Tibial artery (tissue), 4 donors: ENCODE results near the gene PPP4R4.

Source experiments
- DNase-seq, 2 donors: peaks; one replicate each; pipeline ENCODE4 v3.0.0-alpha.2; 2019
- H3K27ac ChIP-seq, 2 donors: fragments of 200-600 bp; sonication (generic) in 1 of 2; 1 replicate in 1 of 2; 2 replicates in 1 of 2; pipeline ENCODE4 v1.5.1; 2018 to 2019; ENCODE audit warnings: mild to moderate bottlenecking in 1 of 2
- H3K27me3 ChIP-seq, 2 donors: fragments of 200-600 bp; sonication (generic) in 1 of 2; one replicate each; pipeline versions ENCODE4 v1.5.1 to v1.6.0; 2016 to 2019
- H3K36me3 ChIP-seq, 3 donors: fragments of 200-600 bp; sonication (generic) in 2 of 3; one replicate each; pipeline ENCODE4 v1.5.1; 2016 to 2019; ENCODE audit warnings: mild to moderate bottlenecking in 2 of 3
- H3K4me1 ChIP-seq, 4 donors: fragments of 200-600 bp; sonication (generic) in 2 of 4; 1 replicate in 3 of 4; 2 replicates in 1 of 4; pipeline ENCODE4 v1.5.1; 2016 to 2019
- H3K4me3 ChIP-seq, 2 donors: fragments of 200-600 bp; sonication (generic) in 1 of 2; 1 replicate in 1 of 2; 2 replicates in 1 of 2; pipeline ENCODE4 v1.5.1; 2018 to 2019; ENCODE audit warnings: mild to moderate bottlenecking in 2 of 2
- H3K9me3 ChIP-seq, 3 donors: fragments of 200-600 bp; sonication (generic) in 1 of 3; one replicate each; pipeline ENCODE4 v1.5.1; 2016 to 2019
- CTCF ChIP-seq, 2 experiments: fragments of 200-600 bp in 1 of 2; fragments of 450-650 bp in 1 of 2; IDR thresholded peaks; one replicate each; pipeline ENCODE4 v1.5.1; 2017 to 2019; ENCODE audit warnings: antibody characterized with exemption in 2 of 2, mild to moderate bottlenecking in 1 of 2, moderate library complexity in 1 of 2
- intact Hi-C: fragments of 100-400 bp; cut with DNase I; formaldehyde crosslinking; loops from one replicate; pipeline ENCODE4 v1.15.0; 2023; ENCODE audit warnings: low total_unique reads

PPP4R4 gene

GRCh38 chr14:94306047-94306978, 132.2 kb downstream of the PPP4R4 start:
- no peak for TF ChIP-seq CTCF (IDR thresholded peaks at IDR 0.05)
- Histone ChIP-seq H3K27ac (no peak overlapping the region), H3K27me3 (no peaks in the 10 kb centered on the region), H3K9me3 (no peaks in the 10 kb centered on the region), H3K4me3 (no peak overlapping the region), H3K4me1 (no peaks in the 10 kb centered on the region), H3K36me3 (no peaks in the 10 kb centered on the region)
- intact Hi-C loops = no loop called here
- no peak for DNase-seq

- intact Hi-C loops = no loop called here
- H3K36me3 ChIP-seq = no peaks in the 10 kb centered on the region
- TF ChIP-seq CTCF (IDR thresholded peaks at IDR 0.05) = no peak
- H3K9me3 ChIP-seq = no peaks in the 10 kb centered on the region
- H3K4me1 ChIP-seq = no peaks in the 10 kb centered on the region
- DNase-seq = no peak
- no peak overlapping the region for H3K4me3 ChIP-seq
- no peak overlapping the region for H3K27ac ChIP-seq
- no peaks in the 10 kb centered on the region for H3K27me3 ChIP-seq
Observed at GRCh38 chr14:94307410-94307992, 133.4 kb downstream of the PPP4R4 start.

GRCh38 chr14:94309721-94310120, 135.6 kb downstream of the PPP4R4 start:
- H3K27ac ChIP-seq = no peak overlapping the region
- no peaks in the 10 kb centered on the region for H3K27me3 ChIP-seq
- no peak for DNase-seq
- H3K9me3 ChIP-seq = no peaks in the 10 kb centered on the region
- intact Hi-C loops = no loop called here
- no peak for TF ChIP-seq CTCF (IDR thresholded peaks at IDR 0.05)
- no peaks in the 10 kb centered on the region for H3K36me3 ChIP-seq
- no peaks in the 10 kb centered on the region for H3K4me1 ChIP-seq
- no peak overlapping the region for H3K4me3 ChIP-seq

- Histone ChIP-seq H3K4me3 (no peak overlapping the region), H3K4me1 (no peaks in the 10 kb centered on the region), H3K27me3 (no peaks in the 10 kb centered on the region), H3K36me3 (no peaks in the 10 kb centered on the region), H3K27ac (no peak overlapping the region), H3K9me3 (no peaks in the 10 kb centered on the region)
- DNase-seq = no peak
- intact Hi-C loops = no loop called here
- no peak for TF ChIP-seq CTCF (IDR thresholded peaks at IDR 0.05)
Observed at GRCh38 chr14:94310248-94310647, 136.1 kb downstream of the PPP4R4 start.

- intact Hi-C loops = no loop called here
- Histone ChIP-seq H3K27me3 (no peaks in the 10 kb centered on the region), H3K4me1 (no peaks in the 10 kb centered on the region), H3K9me3 (no peaks in the 10 kb centered on the region), H3K27ac (no peak overlapping the region), H3K36me3 (no peaks in the 10 kb centered on the region), H3K4me3 (no peak overlapping the region)
- no peak for TF ChIP-seq CTCF (IDR thresholded peaks at IDR 0.05)
- DNase-seq = no peak
Observed at GRCh38 chr14:94312481-94313246, 138.5 kb downstream of the PPP4R4 start.
